HepG2 (cell line): ENCODE data around the gene KRTAP10-9. TPM values are rescaled to one million over a fixed set of nuclear protein-coding genes. Genes with fewer than 3 reads are reported as not detected.
"Not testable (repeated sequence)": the region's sequence is repeated elsewhere in the genome, so short reads cannot be mapped to it uniquely, and the experiment has no call there.

Experiments used
- ATAC-seq: fragments of 200-7000 bp; cut with Tn5 transposase; 3 replicates; pipeline ENCODE4 v1.9.1; 2020; ENCODE audit warnings: mild to moderate bottlenecking, moderate library complexity
- BruUV-seq: library from RNA; stranded (reverse); fragments of 400-500 nt; replicated peaks from 2 replicates; lab custom pipeline; 2021; lab: Mats Ljungman, UMichigan
- CTCF ChIA-PET: fragments of 300-600 bp; formaldehyde crosslinking; extraction: SDS; loops from one replicate; lab custom pipeline; 2021; ENCODE audit warnings: low total read pairs, inconsistent platforms, low intra/inter-chr PET ratio; lab: Yijun Ruan, JAX
- POLR2A ChIA-PET: fragments of 350-600 bp; sonication (Branson Sonifier 250); formaldehyde crosslinking; loops from one replicate; lab custom pipeline; 2020; ENCODE audit warnings: antibody characterized with exemption, inconsistent platforms; lab: Yijun Ruan, JAX
- DNase-seq: peaks from one replicate; pipeline ENCODE4 v3.0.0-alpha.2; 2015; ENCODE audit warnings: low spot score
- FAIRE-seq: peaks from 3 replicates; lab custom pipeline; 2011; peaks lifted over from hg19 to GRCh38; lab: Jason Lieb, UNC
- H2AFZ ChIP-seq: one replicate; pipeline ENCODE4 v1.6.1; 2011; ENCODE audit warnings: low read length, inconsistent platforms
- H3K27ac ChIP-seq: fragments of 300-600 bp; 3 replicates; pipeline ENCODE4 v1.8.0; 2011; ENCODE audit warnings: mixed run types, mild to moderate bottlenecking, mixed read lengths, low read length, inconsistent platforms; ENCODE audit not compliant: insufficient read depth; ENCODE audit errors: extremely low read length
- H3K27me3 ChIP-seq, 2 experiments: fragments of 200-600 bp in 1 of 2; 2 replicates in 1 of 2; 3 replicates in 1 of 2; pipeline versions ENCODE4 v1.6.0 to v1.8.0; 2011; ENCODE audit warnings: low read length in 2 of 2, mild to moderate bottlenecking in 2 of 2, moderate library complexity in 2 of 2, inconsistent platforms in 1 of 2; ENCODE audit not compliant: insufficient read depth in 2 of 2, control insufficient read depth in 1 of 2
- H3K36me3 ChIP-seq, 2 experiments: fragments of 200-600 bp in 1 of 2; replicated peaks in 1 of 2; 2 replicates in 1 of 2; 3 replicates in 1 of 2; pipeline versions ENCODE4 v1.5.1 to v1.8.0; 2011; ENCODE audit warnings: low read length in 2 of 2, inconsistent platforms in 1 of 2; ENCODE audit not compliant: insufficient read depth in 2 of 2, control insufficient read depth in 1 of 2
- H3K4me1 ChIP-seq: 2 replicates; pipeline ENCODE4 v1.5.1; 2012; ENCODE audit warnings: low read length, inconsistent platforms; ENCODE audit not compliant: insufficient read depth
- H3K4me2 ChIP-seq: 2 replicates; pipeline ENCODE4 v1.6.0; 2011; ENCODE audit warnings: low read depth, low read length, inconsistent platforms
- H3K4me3 ChIP-seq, 3 experiments: fragments of 200-600 bp in 1 of 3; sonication (generic), shearing (Covaris generic) in 1 of 3; replicated peaks in 1 of 3; 2 replicates each; pipeline ENCODE4 v1.5.1; 2011 to 2016; ENCODE audit warnings: low read length in 3 of 3, inconsistent platforms in 2 of 3, low read depth in 2 of 3, mild to moderate bottlenecking in 2 of 3, control low read depth in 1 of 3, mixed read lengths in 1 of 3; ENCODE audit not compliant: insufficient read depth in 1 of 3
- H3K79me2 ChIP-seq: one replicate; pipeline ENCODE4 v1.6.1; 2011; ENCODE audit warnings: low read length, inconsistent platforms; ENCODE audit not compliant: insufficient read depth
- H3K9ac ChIP-seq: 2 replicates; pipeline ENCODE4 v1.6.0; 2011; ENCODE audit warnings: mild to moderate bottlenecking, low read depth, low read length, inconsistent platforms; ENCODE audit not compliant: insufficient read depth
- H3K9me3 ChIP-seq: 2 replicates; pipeline ENCODE4 v1.5.1; 2012; ENCODE audit warnings: mild to moderate bottlenecking, low read length
- H4K20me1 ChIP-seq: 2 replicates; pipeline ENCODE4 v1.6.0; 2011; ENCODE audit warnings: inconsistent platforms, mild to moderate bottlenecking, low read length, moderate library complexity; ENCODE audit not compliant: insufficient read depth
- FOXC1 ChIP-seq: sonication (generic); formaldehyde crosslinking; IDR thresholded peaks from 2 replicates; pipeline ENCODE4 v1.8.0; 2022; ENCODE audit warnings: mild to moderate bottlenecking, missing genetic modification reagents, borderline replicate concordance
- WGBS: methylation state at CpG from one replicate; pipeline ENCODE4 v1.1.6; 2017; ENCODE audit warnings: low lambda C conversion rate; 5-methylcytosine and 5-hydroxymethylcytosine counted together
- in situ Hi-C: cut with HindIII; loops from 2 replicates; pipeline ENCODE4 v1.10.0; 2017; ENCODE audit warnings: low pct_unique_long_range_greater_than_20kb; ENCODE audit not compliant: extremely low pct_ligation_motif_present
- intact Hi-C: fragments of 100-400 bp; cut with micrococcal nuclease; formaldehyde crosslinking; loops from one replicate; pipeline ENCODE4 v1.10.0; 2022; ENCODE audit not compliant: unreplicated experiment
- polyA plus RNA-seq, 8 experiments: library from polyadenylated mRNA; depleted of rRNA in 3 of 8; stranded (reverse) in 7 of 8; unstranded in 1 of 8; fragments of >200 nt; fragmentation: Illumina TruSeq in 4 of 8; extraction: Trizol in 4 of 8; gene quantifications; 2 replicates each; pipeline versions ENCODE4 v1.2.1 to v1.2.3, GENCODE V29; 2011 to 2016; ENCODE audit warnings: low read depth in 4 of 8, missing spikeins in 1 of 8, mixed read lengths in 1 of 8; ENCODE audit not compliant: insufficient read depth in 1 of 8
- total RNA-seq, 5 experiments: library from RNA; depleted of rRNA; stranded (reverse); fragments of >200 nt; fragmentation: Illumina TruSeq; extraction: Trizol; gene quantifications; 2 replicates each; pipeline ENCODE4 v1.2.3, GENCODE V29; 2016; ENCODE audit warnings: low read depth in 1 of 5
- TF ChIP-seq, protein P1 (sequence below): sonication (generic); formaldehyde crosslinking; IDR thresholded peaks from 2 replicates; pipeline ENCODE4 v1.5.0; 2020; ENCODE audit warnings: missing genetic modification reagents

The KRTAP10-9 gene
- total and polyA plus RNA-seq, 2 of the 13 experiments (the other 11 are each of a cell fraction or from before 2014, with no cell fraction given): not detected

- no peak overlapping the region for H2AFZ ChIP-seq
- H3K79me2 ChIP-seq: no peaks in the 10 kb centered on the region
- no TSS peak for BruUV-seq
- peaks cover 9% of the 10 kb centered on the region; the same call in 1 of the 2 replicates for H3K4me1 ChIP-seq
- WGBS: 20% methylated on average over 9 of the region's 11 CpGs
- no peak overlapping the region for H3K4me3 ChIP-seq
- no peak overlapping the region for H3K4me2 ChIP-seq
- DNase-seq: no peak
- no peaks in the 10 kb centered on the region for H3K36me3 ChIP-seq
- TF ChIP-seq FOXC1 (CRISPR knock-in tag): no peak
- TF ChIP-seq, protein P1, sequence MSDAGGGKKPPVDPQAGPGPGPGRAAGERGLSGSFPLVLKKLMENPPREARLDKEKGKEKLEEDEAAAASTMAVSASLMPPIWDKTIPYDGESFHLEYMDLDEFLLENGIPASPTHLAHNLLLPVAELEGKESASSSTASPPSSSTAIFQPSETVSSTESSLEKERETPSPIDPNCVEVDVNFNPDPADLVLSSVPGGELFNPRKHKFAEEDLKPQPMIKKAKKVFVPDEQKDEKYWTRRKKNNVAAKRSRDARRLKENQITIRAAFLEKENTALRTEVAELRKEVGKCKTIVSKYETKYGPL (CRISPR knock-in tag): no peak
- in situ Hi-C loops (no loop called here), intact Hi-C loops (no loop called here)
- peaks cover 1 to 6% of the 10 kb centered on the region in 2 experiments; a peak in 2 of 5 replicates for H3K27me3 ChIP-seq
- ATAC-seq: no peak
- FAIRE-seq: no peak
- CTCF ChIA-PET: no interaction called here
- no peak overlapping the region for H3K9ac ChIP-seq
- POLR2A ChIA-PET: no interaction called here
- H3K9me3 ChIP-seq: peaks cover 4% of the 10 kb centered on the region; the same call in 1 of the 2 replicates
- H4K20me1 ChIP-seq: no peaks in the 10 kb centered on the region
- H3K27ac ChIP-seq: no peak overlapping the region
Observed at GRCh38 chr21:44658913-44659595, 32.2 kb downstream of the KRTAP10-9 start.

- H3K4me2 ChIP-seq, in situ Hi-C loops, H3K36me3 ChIP-seq, FAIRE-seq, ATAC-seq, CTCF ChIA-PET, H3K9me3 ChIP-seq, H3K27me3 ChIP-seq, POLR2A ChIA-PET, H4K20me1 ChIP-seq, H3K9ac ChIP-seq, H3K4me1 ChIP-seq, H3K4me3 ChIP-seq, BruUV-seq, H3K27ac ChIP-seq, intact Hi-C loops, DNase-seq, H2AFZ ChIP-seq, H3K79me2 ChIP-seq: not testable (repeated sequence)
- WGBS: 41% methylated on average over 7 of the region's 7 CpGs
Observed at GRCh38 chr21:44661567-44661966, 34.7 kb downstream of the KRTAP10-9 start.
